Osteoblast (primary cell): ENCODE results near the gene PPP2R3A. TPM values are rescaled to one million over a fixed set of nuclear protein-coding genes. Genes with fewer than 3 reads are reported as not detected.
A peak's percentile ranks its signal among the peaks of the same experiment; 100 is the strongest.

Experiments
- DNase-seq: peaks from one replicate; pipeline ENCODE4 v3.0.0; 2011; ENCODE audit warnings: low spot score, mixed read lengths; ENCODE audit not compliant: insufficient read length; ENCODE audit errors: missing footprints
- H2AFZ ChIP-seq: 2 replicates; pipeline ENCODE4 v1.6.0; 2011; ENCODE audit warnings: mild to moderate bottlenecking, low read length
- H3K27ac ChIP-seq: 2 replicates; pipeline ENCODE4 v1.5.1; 2011; ENCODE audit warnings: mild to moderate bottlenecking, low read depth, low read length, moderate library complexity
- H3K27me3 ChIP-seq: 2 replicates; pipeline ENCODE4 v1.6.0; 2012; ENCODE audit warnings: mild to moderate bottlenecking, control low read depth, inconsistent platforms, low read length, moderate library complexity; ENCODE audit not compliant: insufficient read depth
- H3K36me3 ChIP-seq: 2 replicates; pipeline ENCODE4 v1.5.1; 2011; ENCODE audit warnings: mild to moderate bottlenecking, low read length, control low read depth, moderate library complexity; ENCODE audit not compliant: insufficient read depth
- H3K4me1 ChIP-seq: 2 replicates; pipeline ENCODE4 v1.5.1; 2011; ENCODE audit warnings: mild to moderate bottlenecking, low read length, control low read depth, moderate library complexity; ENCODE audit not compliant: insufficient read depth
- H3K4me2 ChIP-seq: 2 replicates; pipeline ENCODE4 v1.6.0; 2011; ENCODE audit warnings: mild to moderate bottlenecking, low read length; ENCODE audit not compliant: insufficient read depth
- H3K4me3 ChIP-seq: fragments of 200-600 bp; sonication (generic); 3 replicates; pipeline ENCODE4 v1.5.1; 2012; ENCODE audit warnings: mild to moderate bottlenecking, low read length, inconsistent platforms; ENCODE audit not compliant: insufficient read depth
- H3K79me2 ChIP-seq: 2 replicates; pipeline ENCODE4 v1.6.0; 2012; ENCODE audit warnings: mild to moderate bottlenecking, low read length, control low read depth, inconsistent platforms; ENCODE audit not compliant: insufficient read depth
- H3K9me3 ChIP-seq: 2 replicates; pipeline ENCODE4 v1.5.1; 2011; ENCODE audit warnings: low read depth, low read length, control low read depth
- H4K20me1 ChIP-seq: 2 replicates; pipeline ENCODE4 v1.6.0; 2012; ENCODE audit warnings: mild to moderate bottlenecking, low read length, control low read depth; ENCODE audit not compliant: insufficient read depth
- total RNA-seq: library from RNA; depleted of rRNA; stranded (reverse); fragments of >200 nt; gene quantifications from 2 replicates; pipeline ENCODE4 v1.2.3, GENCODE V29; 2012
- TF ChIP-seq, protein P1 (sequence below): IDR thresholded peaks from 2 replicates; pipeline ENCODE4 v1.5.1; 2011; ENCODE audit warnings: mild to moderate bottlenecking, low read depth, low read length, moderate library complexity; ENCODE audit errors: extremely low read depth

The PPP2R3A gene
- total RNA-seq, 1 donor = 23.9 TPM

DNA sequence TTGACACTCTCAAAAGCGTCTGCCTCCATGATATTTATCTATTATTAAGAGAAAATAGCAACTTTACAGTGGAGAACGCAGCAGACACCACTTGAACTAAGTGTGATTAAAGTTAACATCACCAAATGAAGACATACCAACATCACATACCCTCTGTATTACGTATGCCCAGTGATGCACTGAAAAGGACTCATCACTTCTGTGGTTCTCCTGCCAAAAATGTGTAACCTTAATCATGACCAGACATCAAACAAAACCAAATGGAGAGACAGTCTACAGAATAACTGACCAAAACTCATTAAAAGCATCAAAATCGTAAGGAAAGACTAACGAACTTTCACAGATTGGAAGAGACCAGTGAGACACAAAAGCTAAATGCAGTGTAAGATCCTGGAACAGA lies 103.2 kb downstream of the PPP2R3A start:
- H4K20me1 ChIP-seq = no peaks in the 10 kb centered on the region

DNA sequence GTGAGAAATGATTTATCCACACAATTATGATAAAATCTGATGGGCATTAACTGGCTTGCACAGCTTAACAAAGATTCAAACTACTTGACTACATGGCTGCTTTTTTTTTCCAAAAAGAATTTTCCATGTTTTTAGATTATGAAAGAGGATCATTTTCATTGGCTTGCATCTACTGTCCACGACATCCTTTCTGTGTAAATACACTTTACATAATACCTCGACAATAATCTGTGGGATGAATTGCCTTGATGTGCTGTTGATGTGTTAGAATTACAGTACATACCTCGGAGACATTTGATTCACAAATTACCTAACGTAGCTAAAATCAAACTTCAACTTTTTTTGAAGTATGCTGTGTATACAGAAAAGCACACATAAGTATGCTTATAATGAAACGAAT lies 104.4 kb downstream of the PPP2R3A start:
- H3K27ac ChIP-seq = peak overlapping the region; percentile 86
- H3K4me1 ChIP-seq = peaks cover 55% of the 10 kb centered on the region
- H3K79me2 ChIP-seq = no peaks in the 10 kb centered on the region
- H4K20me1 ChIP-seq = no peaks in the 10 kb centered on the region
- H2AFZ ChIP-seq = peak overlapping the region; percentile 23
- H3K27me3 ChIP-seq = no peaks in the 10 kb centered on the region
- peak overlapping the region; percentile 19 for H3K4me3 ChIP-seq
- peak overlapping the region; percentile 65 for H3K4me2 ChIP-seq
- no peaks in the 10 kb centered on the region for H3K36me3 ChIP-seq
- TF ChIP-seq, protein P1, sequence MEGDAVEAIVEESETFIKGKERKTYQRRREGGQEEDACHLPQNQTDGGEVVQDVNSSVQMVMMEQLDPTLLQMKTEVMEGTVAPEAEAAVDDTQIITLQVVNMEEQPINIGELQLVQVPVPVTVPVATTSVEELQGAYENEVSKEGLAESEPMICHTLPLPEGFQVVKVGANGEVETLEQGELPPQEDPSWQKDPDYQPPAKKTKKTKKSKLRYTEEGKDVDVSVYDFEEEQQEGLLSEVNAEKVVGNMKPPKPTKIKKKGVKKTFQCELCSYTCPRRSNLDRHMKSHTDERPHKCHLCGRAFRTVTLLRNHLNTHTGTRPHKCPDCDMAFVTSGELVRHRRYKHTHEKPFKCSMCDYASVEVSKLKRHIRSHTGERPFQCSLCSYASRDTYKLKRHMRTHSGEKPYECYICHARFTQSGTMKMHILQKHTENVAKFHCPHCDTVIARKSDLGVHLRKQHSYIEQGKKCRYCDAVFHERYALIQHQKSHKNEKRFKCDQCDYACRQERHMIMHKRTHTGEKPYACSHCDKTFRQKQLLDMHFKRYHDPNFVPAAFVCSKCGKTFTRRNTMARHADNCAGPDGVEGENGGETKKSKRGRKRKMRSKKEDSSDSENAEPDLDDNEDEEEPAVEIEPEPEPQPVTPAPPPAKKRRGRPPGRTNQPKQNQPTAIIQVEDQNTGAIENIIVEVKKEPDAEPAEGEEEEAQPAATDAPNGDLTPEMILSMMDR = no peak
- H3K9me3 ChIP-seq = no peaks in the 10 kb centered on the region
- DNase-seq = no peak

More for the DNA sequence above, 103.2 kb downstream of the PPP2R3A start:
- peak overlapping the region; percentile 45 for H3K4me2 ChIP-seq
- no peak for DNase-seq
- no peak overlapping the region for H3K4me3 ChIP-seq
- no peaks in the 10 kb centered on the region for H3K36me3 ChIP-seq
- no peaks in the 10 kb centered on the region for H3K9me3 ChIP-seq
- no peaks in the 10 kb centered on the region for H3K27me3 ChIP-seq
- peak overlapping the region; percentile 86 for H3K27ac ChIP-seq
- H3K4me1 ChIP-seq = peaks cover 45% of the 10 kb centered on the region
- no peak overlapping the region for H2AFZ ChIP-seq
- TF ChIP-seq, protein P1 = no peak
- no peaks in the 10 kb centered on the region for H3K79me2 ChIP-seq

DNA sequence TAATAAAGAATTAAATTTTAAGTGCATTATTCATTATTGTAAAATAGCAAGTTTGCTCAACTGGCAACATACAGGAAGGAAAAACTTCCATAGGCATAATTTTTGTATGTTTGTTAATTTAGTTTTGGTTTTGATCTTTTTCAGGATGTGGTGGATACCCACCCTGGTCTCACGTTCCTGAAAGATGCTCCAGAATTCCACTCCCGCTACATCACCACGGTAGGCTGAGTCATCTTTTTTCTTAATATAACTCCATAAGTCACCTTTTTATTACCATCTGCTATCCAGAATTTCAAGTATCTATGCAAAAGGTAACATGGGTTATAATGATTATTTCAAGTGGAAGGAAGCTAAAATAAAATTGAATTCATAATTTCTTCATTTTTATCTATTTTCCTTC lies 104.8 kb downstream of the PPP2R3A start:
- no peaks in the 10 kb centered on the region for H3K79me2 ChIP-seq
- DNase-seq = no peak
- peak overlapping the region; percentile 65 for H3K4me2 ChIP-seq
- TF ChIP-seq, protein P1 = no peak
- H3K27ac ChIP-seq = peak overlapping the region; percentile 86
- H3K36me3 ChIP-seq = no peaks in the 10 kb centered on the region
- H4K20me1 ChIP-seq = no peaks in the 10 kb centered on the region
- H3K4me1 ChIP-seq = peaks cover 56% of the 10 kb centered on the region
- no peak overlapping the region for H2AFZ ChIP-seq
- no peaks in the 10 kb centered on the region for H3K27me3 ChIP-seq
- H3K9me3 ChIP-seq = no peaks in the 10 kb centered on the region
- no peak overlapping the region for H3K4me3 ChIP-seq

DNA sequence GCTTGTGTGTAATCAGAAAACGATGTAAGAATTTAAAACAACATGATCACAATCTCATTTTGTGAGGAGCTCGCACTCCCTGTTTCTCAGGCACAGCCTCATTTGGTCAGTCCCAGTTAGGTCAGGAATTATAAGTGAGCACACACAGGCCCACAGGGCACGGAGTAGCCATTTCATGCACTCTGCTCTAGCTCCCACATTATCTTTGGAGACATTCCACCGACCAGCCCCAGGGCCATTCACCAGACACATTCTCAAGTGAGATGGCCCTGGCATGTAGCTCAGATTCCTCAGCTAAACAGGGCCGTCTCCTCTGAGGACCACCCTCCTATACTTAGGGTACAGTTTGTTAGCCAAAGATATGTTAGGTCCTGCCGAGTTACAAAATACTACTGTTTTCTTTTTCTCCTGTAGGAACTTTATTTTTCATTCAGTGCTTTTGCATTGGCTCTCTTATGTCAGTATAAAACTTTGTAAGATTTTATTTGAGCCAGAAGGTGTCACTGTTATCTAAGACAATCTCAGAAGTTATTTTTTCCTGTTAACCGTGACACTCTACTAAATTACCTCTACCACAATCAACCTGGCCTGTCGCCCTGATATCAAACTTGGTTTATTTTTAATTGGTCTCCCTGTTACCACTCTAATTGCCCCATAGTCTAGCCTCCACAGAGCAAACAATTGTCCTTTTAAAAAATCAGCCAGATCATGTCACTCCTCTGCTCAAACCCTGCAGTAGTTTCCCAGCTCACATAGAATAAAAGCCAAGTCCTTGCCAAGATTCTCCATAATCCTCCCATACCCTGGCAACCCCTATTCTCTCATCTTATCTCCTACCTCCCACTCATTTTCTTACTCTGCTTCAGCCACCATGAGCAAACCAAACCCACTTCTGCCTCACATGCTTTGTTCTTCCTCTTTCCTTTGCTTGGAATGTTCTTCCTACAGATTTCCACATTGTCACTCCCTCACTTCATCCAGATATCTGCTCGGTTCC lies 105.7 kb downstream of the PPP2R3A start:
- Histone ChIP-seq H3K79me2 (no peaks in the 10 kb centered on the region), H3K4me3 (peak overlapping the region; percentile 1), H2AFZ (peak overlapping the region; percentile 75), H3K4me2 (peak overlapping the region; percentile 65), H4K20me1 (no peaks in the 10 kb centered on the region), H3K27ac (peak overlapping the region; percentile 86), H3K4me1 (peaks cover 63% of the 10 kb centered on the region), H3K27me3 (no peaks in the 10 kb centered on the region), H3K9me3 (no peaks in the 10 kb centered on the region), H3K36me3 (no peaks in the 10 kb centered on the region)
- TF ChIP-seq, protein P1 = peak; percentile 34
- DNase-seq = no peak
